ENCODE measurements around the gene MAP3K8.
"Not testable (repeated sequence)": the region's sequence is repeated elsewhere in the genome, so short reads cannot be mapped to it uniquely, and the experiment has no call there.

The MAP3K8 gene

DNA sequence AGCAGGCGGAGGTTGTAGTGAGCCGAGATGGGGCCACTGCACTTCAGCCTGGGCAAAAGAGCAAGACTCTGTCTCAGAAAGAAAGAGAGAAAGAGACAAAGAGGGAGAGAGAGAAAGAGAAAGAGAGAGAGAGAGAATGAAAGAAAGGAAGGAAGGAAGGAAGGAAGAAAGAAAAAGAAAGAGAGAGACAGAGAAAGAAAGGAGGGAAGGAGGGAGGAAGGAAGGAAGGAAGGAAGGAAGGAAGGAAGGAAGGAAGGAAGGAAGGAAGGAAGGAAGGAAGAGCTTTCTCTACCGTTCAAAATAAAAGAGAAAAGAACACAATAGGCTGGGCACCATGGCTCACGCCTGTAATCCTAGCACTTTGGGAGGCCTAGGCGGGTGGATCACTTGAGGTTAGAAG lies 41.5 kb downstream of the MAP3K8 start:
- H3K9me3 ChIP-seq (ENCODE audit: control insufficient read depth, low read depth, low read length); H3K36me3 ChIP-seq (ENCODE audit: control insufficient read depth, low read depth, low read length); H3K27me3 ChIP-seq (ENCODE audit: control insufficient read depth, insufficient read depth, low read length); H3K4me3 ChIP-seq (ENCODE audit: low read length); H3K9ac ChIP-seq (ENCODE audit: low read length); H3K27ac ChIP-seq (ENCODE audit: low read length); H3K4me1 ChIP-seq (ENCODE audit: control insufficient read depth, low read depth, low read length): not testable (repeated sequence)

GRCh38 chr10:30476511-30477155 lies 42.6 kb downstream of the MAP3K8 start:
- H3K27ac ChIP-seq (ENCODE audit: low read length) = no peak overlapping the region
- H3K4me1 ChIP-seq (ENCODE audit: control insufficient read depth, low read depth, low read length) = no peaks in the 10 kb centered on the region
- no peak overlapping the region for H3K4me3 ChIP-seq (ENCODE audit: low read length)
- H3K36me3 ChIP-seq (ENCODE audit: control insufficient read depth, low read depth, low read length) = no peaks in the 10 kb centered on the region
- no peaks in the 10 kb centered on the region for H3K27me3 ChIP-seq (ENCODE audit: control insufficient read depth, insufficient read depth, low read length)
- no peak overlapping the region for H3K9ac ChIP-seq (ENCODE audit: low read length)
- H3K9me3 ChIP-seq (ENCODE audit: control insufficient read depth, low read depth, low read length) = peaks cover 2% of the 10 kb centered on the region

DNA sequence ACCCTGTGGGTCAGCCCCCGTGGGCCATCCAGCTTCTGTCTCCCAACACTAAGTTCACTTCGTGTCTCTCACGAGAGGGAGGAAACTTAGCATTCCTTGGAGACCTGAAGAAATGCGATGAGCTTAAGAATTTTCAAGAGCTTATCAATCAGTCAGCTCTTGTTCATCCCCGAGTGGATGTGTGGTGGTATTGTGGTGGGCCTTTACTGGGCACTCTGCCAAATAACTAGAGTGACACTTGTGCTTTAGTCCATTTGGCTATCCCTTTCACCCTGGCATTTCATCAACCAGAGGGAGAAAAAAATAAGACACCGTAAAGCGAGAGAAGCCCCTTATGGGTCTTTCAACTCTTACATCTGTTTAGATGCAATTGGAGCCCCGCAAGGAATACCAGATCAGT lies 45.5 kb downstream of the MAP3K8 start:
- not testable (repeated sequence) for H3K4me3 ChIP-seq (ENCODE audit: low read length); H3K9me3 ChIP-seq (ENCODE audit: control insufficient read depth, low read depth, low read length); H3K27ac ChIP-seq (ENCODE audit: low read length); H3K4me1 ChIP-seq (ENCODE audit: control insufficient read depth, low read depth, low read length); H3K9ac ChIP-seq (ENCODE audit: low read length); H3K36me3 ChIP-seq (ENCODE audit: control insufficient read depth, low read depth, low read length); H3K27me3 ChIP-seq (ENCODE audit: control insufficient read depth, insufficient read depth, low read length)

DNA sequence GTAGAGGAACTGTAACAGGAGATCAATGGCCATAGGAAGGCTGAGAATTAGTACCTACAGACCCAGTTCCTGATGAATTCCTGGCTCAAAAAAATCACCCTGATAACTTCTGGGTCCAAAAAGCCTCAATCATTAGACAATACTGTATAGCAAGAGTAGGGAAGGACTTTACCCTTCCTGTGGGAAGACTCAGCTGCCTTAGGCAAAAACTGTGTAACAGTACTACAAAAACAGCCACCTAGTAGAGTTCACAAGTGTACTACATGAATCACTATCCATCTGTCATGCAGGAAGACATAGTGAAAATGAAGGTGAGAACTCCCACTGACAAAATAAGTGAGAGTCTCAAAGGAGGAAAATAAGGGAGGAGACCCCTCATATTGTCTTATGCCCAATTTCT lies 47.6 kb downstream of the MAP3K8 start:
- Histone ChIP-seq H3K4me3 (ENCODE audit: low read length) (no peak overlapping the region), H3K27me3 (ENCODE audit: control insufficient read depth, insufficient read depth, low read length) (no peaks in the 10 kb centered on the region), H3K36me3 (ENCODE audit: control insufficient read depth, low read depth, low read length) (no peaks in the 10 kb centered on the region), H3K9me3 (ENCODE audit: control insufficient read depth, low read depth, low read length) (peaks cover 6% of the 10 kb centered on the region), H3K27ac (ENCODE audit: low read length) (no peak overlapping the region), H3K4me1 (ENCODE audit: control insufficient read depth, low read depth, low read length) (no peaks in the 10 kb centered on the region), H3K9ac (ENCODE audit: low read length) (no peak overlapping the region)

- no peak overlapping the region for H3K27ac ChIP-seq (ENCODE audit: low read length)
Observed at GRCh38 chr10:30488316-30488715, 54.3 kb downstream of the MAP3K8 start.

GRCh38 chr10:30489346-30489745 lies 55.4 kb downstream of the MAP3K8 start:
- Histone ChIP-seq H3K4me3 (ENCODE audit: low read length) (no peak overlapping the region), H3K9ac (ENCODE audit: low read length) (no peak overlapping the region), H3K9me3 (ENCODE audit: control insufficient read depth, low read depth, low read length) (no peaks in the 10 kb centered on the region), H3K36me3 (ENCODE audit: control insufficient read depth, low read depth, low read length) (no peaks in the 10 kb centered on the region), H3K4me1 (ENCODE audit: control insufficient read depth, low read depth, low read length) (peaks cover 4% of the 10 kb centered on the region), H3K27me3 (ENCODE audit: control insufficient read depth, insufficient read depth, low read length) (no peaks in the 10 kb centered on the region), H3K27ac (ENCODE audit: low read length) (no peak overlapping the region)

More at GRCh38 chr10:30488316-30488715, 54.3 kb downstream of the MAP3K8 start:
- H3K4me3 ChIP-seq (ENCODE audit: low read length) = no peak overlapping the region
- H3K9me3 ChIP-seq (ENCODE audit: control insufficient read depth, low read depth, low read length) = no peaks in the 10 kb centered on the region
- H3K36me3 ChIP-seq (ENCODE audit: control insufficient read depth, low read depth, low read length) = no peaks in the 10 kb centered on the region
- H3K27me3 ChIP-seq (ENCODE audit: control insufficient read depth, insufficient read depth, low read length) = no peaks in the 10 kb centered on the region
- no peak overlapping the region for H3K9ac ChIP-seq (ENCODE audit: low read length)
- peaks cover 4% of the 10 kb centered on the region for H3K4me1 ChIP-seq (ENCODE audit: control insufficient read depth, low read depth, low read length)

- Histone ChIP-seq H3K36me3 (ENCODE audit: control insufficient read depth, low read depth, low read length) (no peaks in the 10 kb centered on the region), H3K4me3 (ENCODE audit: low read length) (no peak overlapping the region), H3K27ac (ENCODE audit: low read length) (no peak overlapping the region), H3K9ac (ENCODE audit: low read length) (no peak overlapping the region), H3K4me1 (ENCODE audit: control insufficient read depth, low read depth, low read length) (peaks cover 4% of the 10 kb centered on the region), H3K27me3 (ENCODE audit: control insufficient read depth, insufficient read depth, low read length) (no peaks in the 10 kb centered on the region), H3K9me3 (ENCODE audit: control insufficient read depth, low read depth, low read length) (no peaks in the 10 kb centered on the region)
Observed at GRCh38 chr10:30490289-30491000, 56.5 kb downstream of the MAP3K8 start.

DNA sequence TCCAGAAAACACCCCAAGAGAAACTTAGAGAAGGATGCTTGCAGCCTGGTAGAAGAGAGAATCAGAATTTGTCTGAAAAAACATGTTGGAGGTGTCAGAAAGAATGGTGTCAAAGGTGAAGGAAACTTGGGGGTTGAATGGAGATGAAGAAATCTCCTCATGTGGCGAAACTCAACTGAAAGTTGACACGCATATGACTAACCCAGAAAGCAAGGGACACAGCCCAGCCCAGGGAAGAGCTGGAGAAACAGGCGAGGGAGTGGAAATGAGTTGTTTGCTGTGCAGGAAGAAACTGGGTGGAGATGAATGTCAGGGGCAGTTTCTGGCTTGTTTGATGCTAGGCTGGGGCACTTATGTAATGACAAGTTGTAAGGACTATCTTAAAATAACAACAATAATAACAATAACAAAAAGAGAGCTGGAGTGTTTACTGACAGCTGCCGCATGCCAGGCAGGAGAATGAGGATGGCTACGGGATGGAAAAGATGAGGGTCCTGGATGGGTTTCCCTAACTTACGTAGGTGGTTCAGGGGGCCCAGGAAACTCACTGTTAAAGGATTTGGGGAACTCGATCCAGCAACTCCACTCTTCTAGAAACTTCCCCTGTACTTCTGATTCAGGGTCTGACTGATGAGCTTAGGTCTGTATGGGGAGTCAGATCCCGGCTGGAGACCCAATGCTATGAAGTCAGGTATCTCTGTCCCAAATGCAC lies 57.4 kb downstream of the MAP3K8 start:
- Histone ChIP-seq H3K4me3 (ENCODE audit: low read length) (no peak overlapping the region), H3K4me1 (ENCODE audit: control insufficient read depth, low read depth, low read length) (peaks cover 4% of the 10 kb centered on the region), H3K36me3 (ENCODE audit: control insufficient read depth, low read depth, low read length) (no peaks in the 10 kb centered on the region), H3K9me3 (ENCODE audit: control insufficient read depth, low read depth, low read length) (no peaks in the 10 kb centered on the region), H3K27me3 (ENCODE audit: control insufficient read depth, insufficient read depth, low read length) (no peaks in the 10 kb centered on the region), H3K27ac (ENCODE audit: low read length) (no peak overlapping the region), H3K9ac (ENCODE audit: low read length) (no peak overlapping the region)

GRCh38 chr10:30491916-30492515 lies 58.0 kb downstream of the MAP3K8 start:
- Histone ChIP-seq H3K4me3 (ENCODE audit: low read length) (no peak overlapping the region), H3K36me3 (ENCODE audit: control insufficient read depth, low read depth, low read length) (no peaks in the 10 kb centered on the region), H3K9me3 (ENCODE audit: control insufficient read depth, low read depth, low read length) (no peaks in the 10 kb centered on the region), H3K4me1 (ENCODE audit: control insufficient read depth, low read depth, low read length) (peaks cover 4% of the 10 kb centered on the region), H3K27ac (ENCODE audit: low read length) (no peak overlapping the region), H3K27me3 (ENCODE audit: control insufficient read depth, insufficient read depth, low read length) (no peaks in the 10 kb centered on the region), H3K9ac (ENCODE audit: low read length) (no peak overlapping the region)

- H3K9me3 ChIP-seq (ENCODE audit: control insufficient read depth, low read depth, low read length) = no peaks in the 10 kb centered on the region
- H3K36me3 ChIP-seq (ENCODE audit: control insufficient read depth, low read depth, low read length) = no peaks in the 10 kb centered on the region
- H3K4me3 ChIP-seq (ENCODE audit: low read length) = no peak overlapping the region
- no peak overlapping the region for H3K27ac ChIP-seq (ENCODE audit: low read length)
- H3K27me3 ChIP-seq (ENCODE audit: control insufficient read depth, insufficient read depth, low read length) = no peaks in the 10 kb centered on the region
- peaks cover 4% of the 10 kb centered on the region for H3K4me1 ChIP-seq (ENCODE audit: control insufficient read depth, low read depth, low read length)
- H3K9ac ChIP-seq (ENCODE audit: low read length) = no peak overlapping the region
Observed at GRCh38 chr10:30493609-30494530, 59.9 kb downstream of the MAP3K8 start.

DNA sequence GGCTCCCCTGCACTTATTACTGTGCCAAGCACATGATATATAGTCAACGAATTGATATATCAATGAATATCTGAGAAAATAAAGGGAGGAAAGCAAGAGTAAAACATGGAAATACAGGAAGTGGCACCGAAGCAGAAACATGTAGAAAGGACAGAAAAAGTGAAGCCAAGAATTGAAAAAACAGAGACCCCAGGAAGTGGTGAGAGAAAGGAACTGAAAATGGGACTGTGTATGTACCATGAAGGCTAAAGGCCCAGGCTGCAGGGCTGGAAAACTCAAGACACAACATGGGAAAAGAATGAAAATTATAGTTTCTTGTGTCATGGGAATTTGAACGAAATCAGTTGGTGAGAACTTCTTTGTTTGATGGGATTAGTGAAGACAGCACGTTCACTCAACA lies 60.6 kb downstream of the MAP3K8 start:
- H3K4me1 ChIP-seq (ENCODE audit: control insufficient read depth, low read depth, low read length) = peaks cover 2% of the 10 kb centered on the region
- H3K9ac ChIP-seq (ENCODE audit: low read length) = no peak overlapping the region

More for the DNA sequence above, 60.6 kb downstream of the MAP3K8 start:
- H3K4me3 ChIP-seq (ENCODE audit: low read length) = no peak overlapping the region
- H3K9me3 ChIP-seq (ENCODE audit: control insufficient read depth, low read depth, low read length) = no peaks in the 10 kb centered on the region
- H3K27ac ChIP-seq (ENCODE audit: low read length) = no peak overlapping the region
- no peaks in the 10 kb centered on the region for H3K36me3 ChIP-seq (ENCODE audit: control insufficient read depth, low read depth, low read length)
- H3K27me3 ChIP-seq (ENCODE audit: control insufficient read depth, insufficient read depth, low read length) = no peaks in the 10 kb centered on the region
